ENCODE data around the gene TRH. TPM values are rescaled to one million over a fixed set of nuclear protein-coding genes. Genes with fewer than 3 reads are reported as not detected.

The TRH gene
- total and polyA plus RNA-seq, 9 of the 15 experiments (the other 6 are each of a cell fraction or from before 2014, with no cell fraction given), result not detected

- no peak for TF ChIP-seq RREB1 (CRISPR knock-in tag; IDR thresholded peaks at IDR 0.05)
- TF ChIP-seq KDM5B (IDR thresholded peaks at IDR 0.05; ENCODE audit: insufficient replicate concordance, low read depth, low read length), result no peak
- TF ChIP-seq GTF2E2 (tag; IDR thresholded peaks at IDR 0.05), result no peak
- no peak for TF ChIP-seq CBX2 (IDR thresholded peaks at IDR 0.05; ENCODE audit: insufficient read depth, low read length, poor library complexity, severe bottlenecking)
- no peak for TF ChIP-seq TRIM28 (IDR thresholded peaks at IDR 0.05)
- no peak for TF ChIP-seq PRDM10 (IDR thresholded peaks at IDR 0.05; ENCODE audit: partially characterized antibody)
Measured at GRCh38 chr3:129966876-129967275, 7.6 kb upstream of the TRH start (continued).

All from K562 (cell line).